Activated naive CD4-positive, alpha-beta T cell treated with anti-CD3 and anti-CD28 coated beads for 36 hours (primary cell): ENCODE measurements around the gene NHP2. TPM values are rescaled to one million over a fixed set of nuclear protein-coding genes. Genes with fewer than 3 reads are reported as not detected.
"Not testable (repeated sequence)": the region's sequence is repeated elsewhere in the genome, so short reads cannot be mapped to it uniquely, and the experiment has no call there.

Source experiments
- CTCF ChIA-PET: fragments of 350-600 bp; sonication (Branson Sonifier 250); formaldehyde crosslinking; loops from one replicate; lab custom pipeline; 2021; ENCODE audit warnings: antibody characterized with exemption; lab: Charles Lee
- DNase-seq: peaks from one replicate; pipeline ENCODE4 v3.0.0-alpha.2; 2020
- H3K27ac Mint-ChIP-seq: one replicate; pipeline ENCODE4 v1.8.0; 2021; ENCODE audit warnings: mild to moderate bottlenecking, mixed read lengths
- H3K27me3 Mint-ChIP-seq: one replicate; pipeline ENCODE4 v1.8.0; 2021; ENCODE audit warnings: low read depth, mixed read lengths
- H3K36me3 Mint-ChIP-seq: one replicate; pipeline ENCODE4 v1.8.0; 2021; ENCODE audit warnings: low read depth, mixed read lengths
- H3K4me1 Mint-ChIP-seq: one replicate; pipeline ENCODE4 v1.8.0; 2021; ENCODE audit warnings: low read depth, mixed read lengths
- H3K4me3 Mint-ChIP-seq: one replicate; pipeline ENCODE4 v1.8.0; 2021; ENCODE audit warnings: mild to moderate bottlenecking, moderate library complexity, mixed read lengths
- H3K9me3 Mint-ChIP-seq: one replicate; pipeline ENCODE4 v1.8.0; 2021; ENCODE audit warnings: mixed read lengths
- intact Hi-C: fragments of 100-400 bp; cut with micrococcal nuclease; formaldehyde crosslinking; loops from one replicate; pipeline ENCODE4 v1.15.1; 2023
- total RNA-seq, 2 experiments: library from RNA; stranded (reverse); gene quantifications; one replicate each; pipeline ENCODE4 v1.2.3, GENCODE V29; 2021

NHP2 gene
- total RNA-seq, 2 experiments from 2014 or later, result 289 to 298 TPM

- H3K27me3 Mint-ChIP-seq, H3K9me3 Mint-ChIP-seq, H3K36me3 Mint-ChIP-seq, intact Hi-C loops, H3K4me3 Mint-ChIP-seq, H3K27ac Mint-ChIP-seq, DNase-seq: not testable (repeated sequence)
- H3K4me1 Mint-ChIP-seq, result peaks cover 13% of the 10 kb centered on the region
- CTCF ChIA-PET, result interaction anchor here (0.6 kb wide), 1 partner anchor 13 kb away, joined by 4 read pairs; no protein-coding TSS in a partner anchor
Observed at GRCh38 chr5:178127300-178128009, 26.2 kb downstream of the NHP2 start.

- Mint-ChIP-seq H3K36me3 (peaks cover 1% of the 10 kb centered on the region), H3K4me1 (peaks cover 7% of the 10 kb centered on the region), H3K27ac (no peak overlapping the region), H3K27me3 (no peaks in the 10 kb centered on the region), H3K9me3 (no peaks in the 10 kb centered on the region), H3K4me3 (no peak overlapping the region)
- CTCF ChIA-PET, result interaction anchor here (0.6 kb wide), 1 partner anchor 35 kb away, joined by 3 read pairs; no protein-coding TSS in a partner anchor
- intact Hi-C loops, result no loop called here
- no peak for DNase-seq
Observed at GRCh38 chr5:178126556-178126955, 27.1 kb downstream of the NHP2 start.

- intact Hi-C loops, result no loop called here
- CTCF ChIA-PET, result interaction anchor here (1.0 kb wide), 1 partner anchor 49 kb away, joined by 6 read pairs; no protein-coding TSS in a partner anchor
- H3K4me3 Mint-ChIP-seq, result no peak overlapping the region
- H3K36me3 Mint-ChIP-seq, result no peaks in the 10 kb centered on the region
- no peak overlapping the region for H3K27ac Mint-ChIP-seq
- H3K9me3 Mint-ChIP-seq, result no peaks in the 10 kb centered on the region
- no peaks in the 10 kb centered on the region for H3K27me3 Mint-ChIP-seq
- H3K4me1 Mint-ChIP-seq, result peaks cover 14% of the 10 kb centered on the region
- no peak for DNase-seq
Observed at GRCh38 chr5:178125253-178125906, 28.3 kb downstream of the NHP2 start.

GRCh38 chr5:178123966-178124925, 29.4 kb downstream of the NHP2 start:
- intact Hi-C loops, result no loop called here
- no peak overlapping the region for H3K27ac Mint-ChIP-seq
- CTCF ChIA-PET, result interaction anchor here (0.5 to 1.7 kb wide), 5 partner anchors 13 to 57 kb away, joined by 3 to 6 read pairs (median 3); no protein-coding TSS in a partner anchor
- no peaks in the 10 kb centered on the region for H3K36me3 Mint-ChIP-seq
- H3K9me3 Mint-ChIP-seq, result no peaks in the 10 kb centered on the region
- H3K4me3 Mint-ChIP-seq, result no peak overlapping the region
- H3K4me1 Mint-ChIP-seq, result peaks cover 9% of the 10 kb centered on the region
- H3K27me3 Mint-ChIP-seq, result no peaks in the 10 kb centered on the region
- no peak for DNase-seq

GRCh38 chr5:178123094-178123965, 30.4 kb downstream of the NHP2 start:
- Mint-ChIP-seq H3K4me3 (no peak overlapping the region), H3K27ac (no peak overlapping the region), H3K27me3 (no peaks in the 10 kb centered on the region), H3K36me3 (no peaks in the 10 kb centered on the region), H3K9me3 (no peaks in the 10 kb centered on the region), H3K4me1 (peaks cover 9% of the 10 kb centered on the region)
- no peak for DNase-seq
- intact Hi-C loops, result no loop called here
- CTCF ChIA-PET, result interaction anchor here (1.1 to 1.7 kb wide), 3 partner anchors 9 to 22 kb away, joined by 3 to 4 read pairs (median 3); no protein-coding TSS in a partner anchor

GRCh38 chr5:178122346-178122745, 31.3 kb downstream of the NHP2 start:
- Mint-ChIP-seq H3K4me1 (peaks cover 9% of the 10 kb centered on the region), H3K4me3 (no peak overlapping the region), H3K36me3 (no peaks in the 10 kb centered on the region), H3K9me3 (no peaks in the 10 kb centered on the region), H3K27ac (no peak overlapping the region), H3K27me3 (no peaks in the 10 kb centered on the region)
- no peak for DNase-seq
- CTCF ChIA-PET, result interaction anchor here (1.3 to 4.3 kb wide), 2 partner anchors 8 to 47 kb away, joined by 4 to 28 read pairs; no protein-coding TSS in a partner anchor
- intact Hi-C loops, result no loop called here

- H3K36me3 Mint-ChIP-seq, result no peaks in the 10 kb centered on the region
Observed at GRCh38 chr5:178121391-178122276, 32.1 kb downstream of the NHP2 start.

GRCh38 chr5:178120607-178121357, 32.9 kb downstream of the NHP2 start:
- H3K36me3 Mint-ChIP-seq, result no peaks in the 10 kb centered on the region
- peak; percentile 90 for DNase-seq
- H3K27ac Mint-ChIP-seq, result no peak overlapping the region
- no peaks in the 10 kb centered on the region for H3K27me3 Mint-ChIP-seq
- CTCF ChIA-PET, result interaction anchor here (0.6 to 4.3 kb wide), 20 partner anchors 8 to 523 kb away, joined by 3 to 28 read pairs (median 4); no protein-coding TSS in a partner anchor
- H3K4me1 Mint-ChIP-seq, result peaks cover 22% of the 10 kb centered on the region
- intact Hi-C loops, result loop anchor here (1.0 to 2.0 kb wide), 4 partner anchors 7 to 44 kb away; partner anchors contain the start of gene N4BP3
- no peak overlapping the region for H3K4me3 Mint-ChIP-seq
- no peaks in the 10 kb centered on the region for H3K9me3 Mint-ChIP-seq

More at GRCh38 chr5:178121391-178122276, 32.1 kb downstream of the NHP2 start:
- Mint-ChIP-seq H3K27me3 (no peaks in the 10 kb centered on the region), H3K4me3 (no peak overlapping the region), H3K27ac (no peak overlapping the region), H3K9me3 (no peaks in the 10 kb centered on the region), H3K4me1 (peaks cover 13% of the 10 kb centered on the region)
- intact Hi-C loops, result loop anchor here (1.0 to 2.0 kb wide), 4 partner anchors 8 to 43 kb away; partner anchors contain the start of gene N4BP3
- CTCF ChIA-PET, result interaction anchor here (0.6 to 4.3 kb wide), 19 partner anchors 8 to 524 kb away, joined by 3 to 28 read pairs (median 4); no protein-coding TSS in a partner anchor
- no peak for DNase-seq

GRCh38 chr5:178119915-178120606, 33.6 kb downstream of the NHP2 start:
- Mint-ChIP-seq H3K4me1 (peaks cover 27% of the 10 kb centered on the region), H3K36me3 (no peaks in the 10 kb centered on the region), H3K27me3 (no peaks in the 10 kb centered on the region), H3K9me3 (no peaks in the 10 kb centered on the region), H3K27ac (no peak overlapping the region), H3K4me3 (no peak overlapping the region)
- DNase-seq, result no peak
- intact Hi-C loops, result loop anchor here (2.0 kb wide), 1 partner anchor 45 kb away; no protein-coding TSS in a partner anchor
- CTCF ChIA-PET, result interaction anchor here (1.0 to 4.3 kb wide), 13 partner anchors 9 to 65 kb away, joined by 3 to 28 read pairs (median 6); no protein-coding TSS in a partner anchor
